OCI-LY1 (cell line): ENCODE measurements around the gene OR8B4.

ENCODE experiments used
- H2AFZ ChIP-seq: fragments of 200-600 bp; sonication (generic), shearing (Covaris generic); 2 replicates; pipeline ENCODE4 v1.6.0; 2014; ENCODE audit warnings: antibody characterized with exemption, mild to moderate bottlenecking, low read length
- H3F3A ChIP-seq: fragments of 200-600 bp; sonication (generic), shearing (Covaris generic); 2 replicates; pipeline ENCODE4 v1.6.0; 2014; ENCODE audit warnings: mild to moderate bottlenecking, antibody characterized with exemption, low read length, moderate library complexity; ENCODE audit not compliant: insufficient read depth
- H3K27ac ChIP-seq: fragments of 200-600 bp; sonication (generic); 2 replicates; pipeline ENCODE4 v1.5.1; 2014; ENCODE audit warnings: low read length, mixed run types, mild to moderate bottlenecking, low read depth; ENCODE audit not compliant: poor library complexity, severe bottlenecking
- H3K27me3 ChIP-seq: fragments of 200-600 bp; sonication (generic); 2 replicates; pipeline ENCODE4 v1.6.0; 2014; ENCODE audit warnings: antibody characterized with exemption, mild to moderate bottlenecking, low read length, moderate library complexity; ENCODE audit not compliant: insufficient read depth
- H3K36me3 ChIP-seq: fragments of 200-600 bp; sonication (generic); 2 replicates; pipeline ENCODE4 v1.6.1; 2014; ENCODE audit warnings: mild to moderate bottlenecking, antibody characterized with exemption, low read length, moderate library complexity, mixed read lengths; ENCODE audit not compliant: insufficient read depth
- H3K4me1 ChIP-seq: fragments of 200-600 bp; sonication (generic); 2 replicates; pipeline ENCODE4 v1.5.1; 2014; ENCODE audit warnings: mild to moderate bottlenecking, low read length, moderate library complexity; ENCODE audit not compliant: insufficient read depth, severe bottlenecking
- H3K4me2 ChIP-seq: fragments of 200-600 bp; sonication (generic), shearing (Covaris generic); 2 replicates; pipeline ENCODE4 v1.6.1; 2014; ENCODE audit warnings: low read length
- H3K4me3 ChIP-seq: fragments of 200-600 bp; sonication (generic); 2 replicates; pipeline ENCODE4 v1.5.1; 2014; ENCODE audit warnings: low read length, low read depth, mild to moderate bottlenecking, mixed read lengths; ENCODE audit not compliant: poor library complexity, severe bottlenecking
- H3K79me2 ChIP-seq: fragments of 200-600 bp; shearing (Covaris generic); 2 replicates; pipeline ENCODE4 v1.6.1; 2016; ENCODE audit warnings: mixed run types, low read length, mixed read lengths; ENCODE audit not compliant: insufficient read depth
- H3K9ac ChIP-seq: fragments of 200-600 bp; sonication (generic), shearing (Covaris generic); 2 replicates; pipeline ENCODE4 v1.6.1; 2014; ENCODE audit warnings: mild to moderate bottlenecking, low read length, mixed read lengths
- H3K9me2 ChIP-seq: fragments of 200-600 bp; sonication (generic), shearing (Covaris generic); 2 replicates; pipeline ENCODE4 v1.6.1; 2014; ENCODE audit warnings: low read depth, mild to moderate bottlenecking, low read length, mixed read lengths
- H3K9me3 ChIP-seq: fragments of 200-600 bp; shearing (Covaris generic); 2 replicates; pipeline ENCODE4 v1.6.1; 2014; ENCODE audit warnings: low read length, mixed read lengths
- H4K20me1 ChIP-seq: fragments of 200-600 bp; sonication (generic), shearing (Covaris generic); 2 replicates; pipeline ENCODE4 v1.6.0; 2016; ENCODE audit warnings: mild to moderate bottlenecking, low read length; ENCODE audit not compliant: insufficient read depth
- CTCF ChIP-seq: fragments of 200-600 bp; sonication (generic), shearing (Covaris generic); IDR thresholded peaks from 2 replicates; pipeline ENCODE4 v1.5.1; 2017; ENCODE audit warnings: mild to moderate bottlenecking, antibody characterized with exemption, low read length, moderate library complexity, mixed read lengths
- EZH2 ChIP-seq: fragments of 200-600 bp; sonication (generic), shearing (Covaris generic); IDR thresholded peaks from 2 replicates; pipeline ENCODE4 v1.8.0; 2017; ENCODE audit warnings: borderline replicate concordance, mixed run types, mild to moderate bottlenecking, antibody characterized with exemption, low read length, moderate library complexity, mixed read lengths

The OR8B4 gene

GRCh38 chr11:124424384-124424921, at the start of gene OR8B4:
TSS of gene OR8B4 (minus strand) at chr11:124424871. CDS start at chr11:124424871, 0 bp downstream.
- Histone ChIP-seq H3K36me3 (no peaks in the 10 kb centered on the region), H3K4me1 (no peaks in the 10 kb centered on the region), H3K79me2 (no peaks in the 10 kb centered on the region), H3K9me2 (no peaks in the 10 kb centered on the region), H3K27ac (no peak within 1 kb of the TSS), H3K27me3 (no peaks in the 10 kb centered on the region), H3K4me3 (no peak within 1 kb of the TSS), H2AFZ (no peak within 1 kb of the TSS), H3F3A (no peaks in the 10 kb centered on the region), H3K4me2 (no peak within 1 kb of the TSS), H4K20me1 (no peaks in the 10 kb centered on the region), H3K9me3 (no peaks in the 10 kb centered on the region), H3K9ac (no peak within 1 kb of the TSS)
- TF ChIP-seq CTCF, result no peak
- no peak for TF ChIP-seq EZH2

GRCh38 chr11:124474079-124474478, 49.4 kb upstream of the OR8B4 start:
- TF ChIP-seq CTCF (no peak), EZH2 (no peak)
- Histone ChIP-seq H4K20me1 (no peaks in the 10 kb centered on the region), H3K9me3 (no peaks in the 10 kb centered on the region), H3F3A (no peaks in the 10 kb centered on the region), H3K4me3 (no peak overlapping the region), H3K9ac (no peak overlapping the region), H3K79me2 (no peaks in the 10 kb centered on the region), H3K9me2 (no peaks in the 10 kb centered on the region), H3K27me3 (no peaks in the 10 kb centered on the region), H3K27ac (no peak overlapping the region), H3K36me3 (no peaks in the 10 kb centered on the region), H3K4me2 (no peak overlapping the region), H2AFZ (no peak overlapping the region), H3K4me1 (no peaks in the 10 kb centered on the region)

- Histone ChIP-seq H3K9me3 (no peaks in the 10 kb centered on the region), H3K9ac (no peak overlapping the region), H3K4me2 (no peak overlapping the region), H3K27me3 (no peaks in the 10 kb centered on the region), H3K79me2 (no peaks in the 10 kb centered on the region), H3K4me3 (no peak overlapping the region), H3K27ac (no peak overlapping the region), H3K4me1 (no peaks in the 10 kb centered on the region), H3K36me3 (no peaks in the 10 kb centered on the region), H3K9me2 (no peaks in the 10 kb centered on the region), H3F3A (no peaks in the 10 kb centered on the region), H4K20me1 (no peaks in the 10 kb centered on the region), H2AFZ (no peak overlapping the region)
- TF ChIP-seq EZH2 (no peak), CTCF (no peak)
Observed at GRCh38 chr11:124473476-124473875, 48.8 kb upstream of the OR8B4 start.
